AG04449 (cell line): ENCODE results near the gene ATP10B.

Experiments
- CTCF ChIA-PET: fragments of 350-600 bp; formaldehyde crosslinking; extraction: SDS; loops from one replicate; lab custom pipeline; 2021; ENCODE audit warnings: antibody characterized with exemption; lab: Yijun Ruan, JAX
- POLR2A ChIA-PET: fragments of 400-600, 350-600 bp; formaldehyde crosslinking; extraction: SDS; loops from one replicate; lab custom pipeline; 2020; ENCODE audit warnings: antibody characterized with exemption, inconsistent platforms; lab: Yijun Ruan, JAX
- DNase-seq: peaks from one replicate; pipeline ENCODE4 v3.0.0-alpha.2; 2010; ENCODE audit warnings: low read depth, low spot score
- H3K4me3 ChIP-seq: 2 replicates; pipeline ENCODE4 v1.5.1; 2011; ENCODE audit warnings: low read depth, mild to moderate bottlenecking, control low read depth, low read length
- CTCF ChIP-seq: IDR thresholded peaks from one replicate; pipeline ENCODE4 v1.5.1; 2011; ENCODE audit warnings: mild to moderate bottlenecking, moderate library complexity, low read length, control low read depth, inconsistent platforms; ENCODE audit not compliant: insufficient read depth; ENCODE audit errors: missing control alignments

Gene ATP10B

DNA sequence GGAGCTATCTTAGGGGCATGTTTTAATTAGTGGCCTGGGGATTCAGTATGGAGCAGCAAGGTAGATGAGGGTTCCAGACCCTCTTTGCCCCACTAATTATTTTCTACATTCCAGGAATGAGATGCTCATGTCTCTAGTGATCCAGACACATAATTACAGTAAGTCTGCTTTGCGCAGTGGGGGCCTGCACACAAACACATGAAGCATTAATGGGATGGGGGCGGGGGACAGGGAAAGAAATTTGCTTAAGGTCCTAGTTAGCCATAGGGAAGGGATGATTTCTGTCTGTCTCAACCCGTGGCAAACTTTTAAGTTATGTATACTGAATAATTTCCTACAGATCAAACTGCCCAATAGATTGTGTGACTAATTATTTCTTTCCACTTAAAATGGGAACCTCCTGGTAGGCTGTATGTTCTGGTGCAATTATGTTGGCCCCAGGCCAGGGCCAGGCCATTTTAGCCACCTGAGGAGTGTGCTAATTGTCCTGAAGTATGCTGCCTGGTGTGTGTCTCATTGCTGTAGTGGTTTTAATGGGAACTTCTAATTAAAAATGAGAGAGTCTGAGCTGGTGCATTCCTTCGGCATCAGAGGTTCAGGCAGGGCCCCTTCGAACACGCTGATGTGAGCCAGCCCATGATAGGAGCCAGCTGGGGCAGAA, 295.9 kb downstream of the ATP10B start:
- DNase-seq, result no peak
- POLR2A ChIA-PET, result no interaction called here
- H3K4me3 ChIP-seq, result no peak overlapping the region
- no peak for TF ChIP-seq CTCF
- CTCF ChIA-PET, result no interaction called here

DNA sequence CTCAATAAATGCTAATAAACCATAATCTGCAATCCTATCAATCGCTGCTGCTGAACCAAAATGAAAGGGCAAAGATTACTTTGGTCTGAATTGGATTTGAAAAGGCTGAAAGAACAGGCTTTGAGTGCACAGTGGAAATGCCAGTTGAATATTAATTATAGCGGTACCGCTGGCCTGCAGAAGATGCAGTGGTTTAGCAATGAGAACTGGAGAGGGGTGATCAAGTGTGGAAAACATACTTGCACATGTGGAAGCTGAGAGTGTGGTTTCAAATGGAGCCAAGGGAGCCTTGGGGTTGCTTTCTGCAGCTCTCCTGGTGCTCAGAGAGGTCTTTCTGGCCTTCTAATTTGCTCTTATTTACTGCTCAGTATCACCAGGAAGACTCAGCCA, 296.4 kb downstream of the ATP10B start:
- H3K4me3 ChIP-seq, result no peak overlapping the region
- ChIA-PET POLR2A (no interaction called here), CTCF (no interaction called here)
- no peak for TF ChIP-seq CTCF
- no peak for DNase-seq

GRCh38 chr5:160550075-160550474, 301.9 kb downstream of the ATP10B start:
- no peak for TF ChIP-seq CTCF
- H3K4me3 ChIP-seq, result no peak overlapping the region
- CTCF ChIA-PET, result no interaction called here
- POLR2A ChIA-PET, result no interaction called here
- DNase-seq, result no peak

DNA sequence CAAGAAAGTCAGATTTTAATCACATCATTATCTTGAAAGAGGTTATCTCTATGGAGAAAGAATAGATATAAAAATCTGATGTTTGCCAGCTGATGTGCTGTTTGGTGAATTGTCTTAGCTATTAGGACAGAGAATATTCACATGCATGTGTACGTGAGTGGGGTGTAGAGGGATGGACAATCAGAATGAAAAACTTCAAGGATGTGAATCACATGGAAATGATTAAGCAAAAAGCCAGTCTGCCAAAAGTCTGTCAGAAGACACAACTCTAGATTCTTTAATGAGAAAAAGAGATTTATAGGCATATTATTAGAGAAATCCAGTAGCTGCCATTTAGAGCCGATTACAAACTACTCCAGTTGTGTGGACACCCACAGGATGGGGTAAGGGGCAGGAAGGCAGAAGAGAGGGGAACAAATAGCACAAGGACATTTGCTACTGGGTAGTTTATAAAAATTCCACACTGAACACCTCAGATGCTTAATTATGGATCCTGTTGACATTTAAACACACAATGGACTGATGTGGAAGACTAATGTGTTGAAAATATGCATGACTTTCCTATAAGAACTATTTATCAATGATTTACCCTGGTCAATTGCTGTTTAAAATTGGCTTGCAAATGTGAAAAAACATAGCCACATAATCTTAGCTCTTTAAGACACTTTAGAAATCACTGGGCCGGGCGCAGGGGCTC, 302.9 kb downstream of the ATP10B start:
- TF ChIP-seq CTCF, result no peak
- no peak for DNase-seq
- CTCF ChIA-PET, result no interaction called here
- H3K4me3 ChIP-seq, result no peak overlapping the region
- POLR2A ChIA-PET, result no interaction called here

DNA sequence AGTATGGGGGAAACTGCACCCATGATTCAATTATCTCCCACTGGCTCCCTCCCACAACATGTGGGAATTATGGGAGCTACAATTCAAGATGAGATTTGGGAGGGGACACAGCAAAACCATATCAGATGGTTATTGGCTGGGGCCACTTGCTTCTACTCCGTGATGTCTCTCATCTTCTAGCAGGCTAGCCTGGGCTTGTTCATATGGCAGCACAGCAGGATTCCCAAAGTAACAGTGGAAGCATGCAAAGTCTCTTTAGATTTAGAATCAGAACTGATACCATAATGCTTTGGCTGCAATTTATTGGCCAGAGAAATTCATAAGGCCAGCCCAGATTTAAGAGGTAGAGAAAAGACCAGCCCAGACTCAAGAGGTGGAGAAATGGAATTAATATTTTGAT, 304.1 kb downstream of the ATP10B start:
- ChIA-PET POLR2A (no interaction called here), CTCF (no interaction called here)
- H3K4me3 ChIP-seq, result no peak overlapping the region
- no peak for DNase-seq
- TF ChIP-seq CTCF, result no peak

DNA sequence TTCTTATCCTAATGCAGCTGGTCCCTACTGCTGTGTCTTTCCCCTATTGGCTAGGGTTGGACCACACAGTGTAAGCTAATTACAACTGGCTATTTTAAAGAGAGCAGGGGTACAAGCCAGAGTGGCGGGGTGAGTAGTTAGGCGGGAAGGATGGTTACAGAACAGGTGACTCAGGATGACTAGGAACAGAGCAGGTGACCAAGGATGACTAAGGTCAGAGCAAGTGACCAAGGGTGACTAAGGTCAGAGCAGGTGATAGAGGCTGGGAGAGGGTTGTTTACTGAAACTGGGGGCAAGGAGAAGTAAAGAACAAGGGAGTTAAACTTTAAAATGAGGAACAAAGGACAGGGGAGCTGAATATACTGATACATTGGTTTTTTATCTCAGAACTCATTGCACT, 304.9 kb downstream of the ATP10B start:
- ChIA-PET CTCF (no interaction called here), POLR2A (no interaction called here)
- TF ChIP-seq CTCF, result no peak
- no peak overlapping the region for H3K4me3 ChIP-seq
- DNase-seq, result no peak
